Loucy (cell line): ENCODE data around the gene STK33.

Experiments used
- CTCF ChIP-seq: fragments of 200-600 bp; sonication (generic); conservative IDR thresholded peaks from 2 replicates; pipeline ENCODE4 v1.5.1; 2014; ENCODE audit warnings: mild to moderate bottlenecking, antibody characterized with exemption, low read length
- EZH2phosphoT487 ChIP-seq: fragments of 200-600 bp; IDR thresholded peaks from 2 replicates; pipeline ENCODE4 v1.6.1; 2018; ENCODE audit warnings: antibody characterized with exemption, mild to moderate bottlenecking, moderate library complexity, borderline replicate concordance

- TF ChIP-seq CTCF (no peak), EZH2phosphoT487 (no peak)
Observed at GRCh38 chr11:8615291-8616032, 21.4 kb upstream of the STK33 start.
